GM13976 (cell line): Measurements from ENCODE around the gene TMPRSS9.
"Not testable (repeated sequence)": the region's sequence is repeated elsewhere in the genome, so short reads cannot be mapped to it uniquely, and the experiment has no call there.

Experiments
- DNase-seq: peaks from one replicate; pipeline ENCODE4 v3.0.0; 2012; ENCODE audit warnings: low spot score
- in situ Hi-C: fragments of 300-500 bp; cut with MboI; formaldehyde crosslinking; loops from one replicate; pipeline ENCODE4 v1.12.0; 2022; ENCODE audit warnings: low sequenced_read_pairs, mixed read lengths, inconsistent platforms; ENCODE audit not compliant: unreplicated experiment
- TF ChIP-seq, protein P1 (sequence below): IDR thresholded peaks from 2 replicates; pipeline ENCODE4 v1.5.1; 2012; ENCODE audit warnings: borderline replicate concordance, mild to moderate bottlenecking; ENCODE audit not compliant: insufficient read depth; ENCODE audit errors: extremely low read depth, missing control alignments, control extremely low read depth

Gene TMPRSS9

DNA sequence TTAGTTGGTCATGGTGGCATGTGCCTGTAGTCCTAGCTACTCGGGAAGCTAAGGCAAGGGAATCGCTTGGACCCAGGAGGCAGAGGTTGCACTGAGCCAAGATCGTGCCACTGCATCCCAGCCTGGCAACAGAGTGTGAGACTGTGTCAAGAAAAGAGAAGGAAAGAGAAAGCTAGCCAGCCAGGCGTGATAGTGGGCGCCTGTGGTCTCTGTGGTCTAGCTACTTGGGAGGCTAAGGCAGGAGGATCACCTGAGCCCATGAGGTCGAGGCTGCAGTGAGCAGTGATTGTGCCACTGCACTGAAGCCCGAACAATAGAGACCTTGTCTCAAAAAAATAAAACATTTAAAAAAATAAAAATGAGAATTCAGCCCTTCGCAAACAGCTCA is 34.0 kb downstream of the TMPRSS9 start:
- TF ChIP-seq, protein P1, sequence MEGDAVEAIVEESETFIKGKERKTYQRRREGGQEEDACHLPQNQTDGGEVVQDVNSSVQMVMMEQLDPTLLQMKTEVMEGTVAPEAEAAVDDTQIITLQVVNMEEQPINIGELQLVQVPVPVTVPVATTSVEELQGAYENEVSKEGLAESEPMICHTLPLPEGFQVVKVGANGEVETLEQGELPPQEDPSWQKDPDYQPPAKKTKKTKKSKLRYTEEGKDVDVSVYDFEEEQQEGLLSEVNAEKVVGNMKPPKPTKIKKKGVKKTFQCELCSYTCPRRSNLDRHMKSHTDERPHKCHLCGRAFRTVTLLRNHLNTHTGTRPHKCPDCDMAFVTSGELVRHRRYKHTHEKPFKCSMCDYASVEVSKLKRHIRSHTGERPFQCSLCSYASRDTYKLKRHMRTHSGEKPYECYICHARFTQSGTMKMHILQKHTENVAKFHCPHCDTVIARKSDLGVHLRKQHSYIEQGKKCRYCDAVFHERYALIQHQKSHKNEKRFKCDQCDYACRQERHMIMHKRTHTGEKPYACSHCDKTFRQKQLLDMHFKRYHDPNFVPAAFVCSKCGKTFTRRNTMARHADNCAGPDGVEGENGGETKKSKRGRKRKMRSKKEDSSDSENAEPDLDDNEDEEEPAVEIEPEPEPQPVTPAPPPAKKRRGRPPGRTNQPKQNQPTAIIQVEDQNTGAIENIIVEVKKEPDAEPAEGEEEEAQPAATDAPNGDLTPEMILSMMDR: no peak
- DNase-seq: no peak
- in situ Hi-C loops: loop anchor here (10.0 kb wide), 1 partner anchor 221 kb away; no protein-coding TSS in a partner anchor

DNA sequence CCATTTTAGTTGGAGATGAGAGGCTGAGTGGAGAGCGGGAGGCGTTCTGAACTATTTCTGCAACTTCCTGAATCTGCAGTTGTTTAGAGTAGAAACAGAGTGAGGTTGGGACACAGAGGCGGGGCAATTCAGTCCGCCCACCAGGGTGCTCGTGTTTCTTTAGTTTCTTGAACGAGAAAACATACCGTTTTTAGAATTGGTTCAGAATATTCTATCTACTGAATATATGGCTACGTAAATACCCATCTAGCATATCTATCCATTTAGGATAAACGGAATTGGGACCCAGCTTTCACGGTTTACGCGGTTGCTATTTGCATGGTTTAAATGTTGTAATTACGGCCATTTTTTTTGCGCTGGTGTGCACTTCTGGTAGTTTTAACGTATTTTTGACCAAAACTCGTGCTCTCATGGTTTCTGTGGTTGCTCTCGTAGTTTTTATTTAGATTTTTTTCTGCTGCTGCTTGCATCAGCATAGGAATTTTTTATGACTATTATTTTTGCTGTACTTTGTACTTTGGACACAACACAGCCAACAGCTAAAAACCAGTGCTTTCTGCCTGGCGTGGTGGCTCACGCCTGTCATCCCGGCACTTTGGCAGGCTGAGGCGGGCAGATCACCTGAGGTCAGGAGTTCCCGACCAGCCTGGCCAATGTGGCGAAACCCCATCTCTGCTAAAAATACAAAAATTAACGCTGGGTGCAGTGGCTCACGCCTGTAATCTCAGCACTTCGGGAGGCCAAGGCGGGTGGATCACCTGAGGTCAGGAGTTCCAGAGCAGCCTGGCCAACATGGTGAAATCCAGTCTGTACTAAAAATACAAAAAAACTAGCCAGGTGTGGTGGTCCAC is 34.6 kb downstream of the TMPRSS9 start:
- TF ChIP-seq, protein P1: no peak
- peak; percentile 69 for DNase-seq
- in situ Hi-C loops: loop anchor here (10.0 kb wide), 1 partner anchor 220 kb away; no protein-coding TSS in a partner anchor

DNA sequence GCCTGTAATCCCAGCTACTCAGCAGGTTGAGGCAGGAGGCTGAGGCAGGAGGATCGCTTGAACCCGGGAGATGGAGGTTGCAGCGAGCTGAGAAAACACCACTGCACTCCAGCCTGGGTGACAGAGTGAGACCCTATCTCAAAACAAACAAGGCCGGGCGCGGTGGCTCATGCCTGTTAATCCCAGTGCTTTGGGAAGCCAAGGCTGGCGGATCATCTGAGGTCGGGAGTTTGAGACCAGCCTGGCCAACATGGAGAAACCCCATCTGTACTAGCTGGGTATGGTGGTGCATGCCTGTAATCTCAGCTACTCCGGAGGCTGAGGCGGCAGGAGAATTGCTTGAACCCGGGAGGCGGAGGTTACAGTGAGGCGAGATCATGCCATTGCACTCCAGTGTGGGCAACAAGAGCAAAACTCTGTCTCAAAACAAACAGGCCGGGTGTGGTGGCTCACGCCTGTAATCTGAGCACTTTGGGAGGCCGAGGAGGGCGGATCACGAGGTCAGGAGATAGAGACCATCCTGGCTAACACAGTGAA is 35.3 kb downstream of the TMPRSS9 start:
- in situ Hi-C loops: loop anchor here (10.0 kb wide), 1 partner anchor 219 kb away; no protein-coding TSS in a partner anchor
- not testable (repeated sequence) for DNase-seq

DNA sequence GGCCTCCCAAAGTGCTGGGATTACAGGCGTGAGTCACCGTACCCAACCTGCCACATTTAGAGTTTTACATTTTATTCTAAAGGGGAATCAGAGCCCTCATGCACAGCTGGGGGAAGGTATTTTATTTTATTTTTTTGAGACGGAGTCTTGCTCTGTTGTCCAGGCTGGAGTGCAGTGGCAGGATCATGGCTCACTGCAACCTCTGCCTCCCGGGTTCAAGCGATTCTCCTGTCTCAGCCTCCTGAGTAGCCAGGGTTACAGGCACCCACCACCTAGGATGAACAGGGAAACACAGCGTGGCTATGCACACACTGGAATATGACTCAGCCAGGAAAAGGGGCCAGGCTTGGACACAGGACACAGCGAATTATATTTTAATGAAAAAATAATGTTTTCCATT is 37.1 kb downstream of the TMPRSS9 start:
- in situ Hi-C loops: loop anchor here (10.0 kb wide), 1 partner anchor 218 kb away; no protein-coding TSS in a partner anchor
- DNase-seq: peak; percentile 5

DNA sequence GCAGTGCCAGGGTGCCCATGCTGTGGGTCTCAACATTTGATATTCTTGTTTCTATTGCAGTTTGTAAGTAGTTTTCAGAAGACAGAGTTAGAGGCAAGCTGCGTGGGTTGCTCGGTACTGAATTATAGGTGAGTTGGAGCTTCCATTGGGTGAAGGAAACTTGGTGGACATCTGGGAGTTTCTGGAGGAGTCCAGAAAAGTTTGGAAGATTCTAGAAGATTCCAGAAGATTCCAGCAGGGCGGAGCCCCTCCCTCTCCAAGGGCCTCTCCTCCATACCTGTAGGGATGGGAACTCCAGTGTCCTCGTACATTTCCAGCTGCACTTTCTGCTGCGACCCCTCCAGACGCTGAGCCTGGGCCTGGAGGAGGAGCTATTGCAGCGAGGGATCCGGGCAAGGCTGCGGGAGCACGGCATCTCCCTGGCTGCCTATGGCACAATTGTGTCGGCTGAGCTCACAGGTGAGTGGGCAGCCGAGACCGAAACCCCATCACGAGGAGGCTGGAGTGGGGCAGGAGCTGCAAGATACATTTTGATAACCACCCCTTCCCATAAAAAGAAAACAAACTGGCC is 38.8 kb downstream of the TMPRSS9 start:
- in situ Hi-C loops: loop anchor here (10.0 kb wide), 1 partner anchor 216 kb away; no protein-coding TSS in a partner anchor
- TF ChIP-seq, protein P1: no peak
- peak; percentile 5 for DNase-seq

DNA sequence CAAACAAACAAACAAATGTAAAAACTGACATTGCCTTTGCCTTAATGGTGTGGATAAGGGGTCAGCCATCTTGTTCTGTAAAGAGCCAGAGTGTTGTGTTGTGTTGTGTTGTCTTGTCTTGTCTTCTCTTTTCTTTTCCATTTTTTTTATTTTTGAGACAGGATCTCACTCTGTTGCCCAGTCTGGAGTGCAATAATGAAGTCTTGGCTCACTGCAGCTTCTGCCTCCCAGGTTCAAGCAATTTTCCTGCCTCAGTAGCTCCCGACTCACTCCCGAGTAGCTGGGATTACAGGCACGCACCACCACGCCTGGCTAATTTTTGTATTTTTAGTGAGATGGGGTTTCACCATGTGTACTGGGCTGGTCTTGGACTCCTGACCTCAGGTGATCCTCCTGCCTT is 39.5 kb downstream of the TMPRSS9 start:
- DNase-seq: no peak
- TF ChIP-seq, protein P1: no peak
- in situ Hi-C loops: loop anchor here (10.0 kb wide), 1 partner anchor 215 kb away; no protein-coding TSS in a partner anchor

DNA sequence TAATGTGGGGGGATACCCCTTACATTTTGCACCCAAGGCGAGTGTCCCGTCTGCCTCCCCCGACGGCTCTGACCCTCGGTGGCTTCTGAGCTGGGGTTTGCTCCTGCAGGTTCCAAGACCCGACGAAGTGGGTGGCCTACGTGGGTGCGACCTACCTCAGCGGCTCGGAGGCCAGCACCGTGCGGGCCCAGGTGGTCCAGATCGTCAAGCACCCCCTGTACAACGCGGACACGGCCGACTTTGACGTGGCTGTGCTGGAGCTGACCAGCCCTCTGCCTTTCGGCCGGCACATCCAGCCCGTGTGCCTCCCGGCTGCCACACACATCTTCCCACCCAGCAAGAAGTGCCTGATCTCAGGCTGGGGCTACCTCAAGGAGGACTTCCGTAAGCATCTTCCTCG is 48.2 kb downstream of the TMPRSS9 start:
- in situ Hi-C loops: no loop called here
- peak; percentile 5 for DNase-seq
- TF ChIP-seq, protein P1: no peak
